K562 (cell line): Measurements from ENCODE around the gene TRAF3. TPM values are rescaled to one million over a fixed set of nuclear protein-coding genes. Genes with fewer than 3 reads are reported as not detected.

Source experiments
- ATAC-seq: fragments of 200-7000 bp; cut with Tn5 transposase; 3 replicates; pipeline ENCODE4 v1.9.1; 2020; ENCODE audit warnings: moderate library complexity
- BruUV-seq: library from RNA; stranded (reverse); fragments of 400-500 nt; replicated peaks from 2 replicates; lab custom pipeline; 2021; lab: Mats Ljungman, UMichigan
- CTCF ChIA-PET: fragments of 300-600 bp; formaldehyde crosslinking; extraction: SDS; loops from one replicate; lab custom pipeline; 2021; ENCODE audit warnings: low intra/inter-chr PET ratio; lab: Yijun Ruan, JAX
- POLR2A ChIA-PET: fragments of 300-600, 350-650 bp; sonication (Branson Sonifier 250); formaldehyde crosslinking; extraction: SDS; loops from one replicate; lab custom pipeline; 2021; ENCODE audit warnings: antibody characterized with exemption, inconsistent platforms; lab: Yijun Ruan, JAX
- DNase-seq, 4 experiments: peaks; one replicate each; pipeline versions ENCODE4 v3.0.0 to v3.0.0-alpha.2; 2011 to 2018; ENCODE audit warnings: low spot score in 3 of 4, mixed read lengths in 3 of 4; ENCODE audit errors: extremely low read depth in 1 of 4
- FAIRE-seq: peaks from 2 replicates; lab custom pipeline; 2011; peaks lifted over from hg19 to GRCh38; lab: Jason Lieb, UNC
- H2AFZ ChIP-seq: 2 replicates; pipeline ENCODE4 v1.6.0; 2011; ENCODE audit warnings: low read depth, low read length, control low read depth, inconsistent platforms
- H3K27ac ChIP-seq: fragments of 200-600 bp; 3 replicates; pipeline ENCODE4 v1.8.0; 2011; ENCODE audit warnings: low read depth, mild to moderate bottlenecking, control low read depth, inconsistent platforms, low read length, moderate library complexity, mixed read lengths; ENCODE audit errors: extremely low read depth
- H3K27me3 ChIP-seq, 2 experiments: fragments of 300-600 bp in 1 of 2; 2 replicates in 1 of 2; 3 replicates in 1 of 2; pipeline versions ENCODE4 v1.6.0 to v1.8.0; 2011; ENCODE audit warnings: inconsistent platforms in 2 of 2, low read length in 2 of 2, mild to moderate bottlenecking in 1 of 2, mixed read lengths in 1 of 2, moderate library complexity in 1 of 2; ENCODE audit not compliant: control insufficient read depth in 2 of 2, insufficient read depth in 2 of 2
- H3K36me3 ChIP-seq: fragments of 300-600 bp; 3 replicates; pipeline ENCODE4 v1.8.0; 2011; ENCODE audit warnings: mild to moderate bottlenecking, low read length, inconsistent platforms; ENCODE audit not compliant: control insufficient read depth, insufficient read depth
- H3K4me1 ChIP-seq, 2 experiments: fragments of 200-600 bp in 1 of 2; replicated peaks in 1 of 2; 2 replicates in 1 of 2; 3 replicates in 1 of 2; pipeline versions ENCODE4 v1.5.1 to v1.8.0; 2011; ENCODE audit warnings: inconsistent platforms in 2 of 2, low read length in 2 of 2, mild to moderate bottlenecking in 1 of 2, mixed read lengths in 1 of 2, moderate library complexity in 1 of 2; ENCODE audit not compliant: control insufficient read depth in 2 of 2, insufficient read depth in 2 of 2
- H3K4me2 ChIP-seq: 2 replicates; pipeline ENCODE4 v1.6.1; 2011; ENCODE audit warnings: low read length, control low read depth, inconsistent platforms, mixed read lengths; ENCODE audit not compliant: insufficient read depth
- H3K4me3 ChIP-seq: fragments of 200-600 bp; sonication (generic), shearing (Covaris generic); 2 replicates; pipeline ENCODE4 v1.5.1; 2016; ENCODE audit warnings: control low read depth, inconsistent platforms
- H3K79me2 ChIP-seq: fragments of 200-600 bp; 3 replicates; pipeline ENCODE4 v1.8.0; 2011; ENCODE audit warnings: low read length, inconsistent platforms; ENCODE audit not compliant: control insufficient read depth, insufficient read depth
- H3K9ac ChIP-seq, 2 experiments: 2 replicates each; pipeline versions ENCODE4 v1.6.0 to v1.6.1; 2011; ENCODE audit warnings: low read depth in 2 of 2, low read length in 2 of 2, control low read depth in 1 of 2, inconsistent platforms in 1 of 2, mild to moderate bottlenecking in 1 of 2, mixed read lengths in 1 of 2; ENCODE audit not compliant: insufficient read depth in 1 of 2
- H3K9me1 ChIP-seq: one replicate; pipeline ENCODE4 v1.6.0; 2011; ENCODE audit warnings: inconsistent platforms, mild to moderate bottlenecking, low read length, moderate library complexity; ENCODE audit not compliant: control insufficient read depth, insufficient read depth
- H3K9me3 ChIP-seq: replicated peaks from 2 replicates; pipeline ENCODE4 v1.5.1; 2011; ENCODE audit warnings: low read depth, low read length, inconsistent platforms; ENCODE audit not compliant: control insufficient read depth, insufficient read depth
- H4K20me1 ChIP-seq: replicated peaks from 2 replicates; pipeline ENCODE4 v1.6.1; 2011; ENCODE audit warnings: low read length, inconsistent platforms, mixed read lengths; ENCODE audit not compliant: control insufficient read depth, insufficient read depth
- CC2D1A ChIP-seq: fragments of 450-650 bp; IDR thresholded peaks from 2 replicates; pipeline ENCODE4 v1.6.1; 2017; ENCODE audit warnings: mild to moderate bottlenecking
- CREB3L1 ChIP-seq: fragments of 450-650 bp; IDR thresholded peaks from 2 replicates; pipeline ENCODE4 v1.6.1; 2014; ENCODE audit warnings: low read depth, mild to moderate bottlenecking, moderate library complexity, borderline replicate concordance
- FOSL1 ChIP-seq: fragments of 200-800 bp; sonication (Bioruptor generic); conservative IDR thresholded peaks from 2 replicates; pipeline ENCODE4 v1.6.1; 2016; ENCODE audit warnings: missing genetic modification characterization, missing compliant biosample characterization
- HDAC8 ChIP-seq: fragments of 450-650 bp; IDR thresholded peaks from 2 replicates; pipeline ENCODE4 v1.6.1; 2016; ENCODE audit warnings: mild to moderate bottlenecking, missing genetic modification characterization, moderate library complexity, missing compliant biosample characterization
- JUN ChIP-seq, 2 experiments: sonication (generic) in 1 of 2; formaldehyde crosslinking in 1 of 2; IDR thresholded peaks; 2 replicates each; pipeline versions ENCODE4 v1.6.1 to v1.8.0; 2012 to 2022; ENCODE audit warnings: borderline replicate concordance in 2 of 2, mild to moderate bottlenecking in 2 of 2, improper control_type of control experiment in 1 of 2, low read depth in 1 of 2, low read length in 1 of 2, missing genetic modification reagents in 1 of 2
- MAFF ChIP-seq: IDR thresholded peaks from 2 replicates; pipeline ENCODE4 v1.6.1; 2012; ENCODE audit warnings: low read length, improper control_type of control experiment
- NBN ChIP-seq: fragments of 450-650 bp; IDR thresholded peaks from 2 replicates; pipeline ENCODE4 v1.6.1; 2016; ENCODE audit warnings: low read depth, mild to moderate bottlenecking
- RFX1 ChIP-seq: fragments of 450-650 bp; IDR thresholded peaks from 2 replicates; pipeline ENCODE4 v1.6.1; 2016; ENCODE audit warnings: mild to moderate bottlenecking, moderate library complexity
- RFX5 ChIP-seq: IDR thresholded peaks from 2 replicates; pipeline ENCODE4 v1.6.1; 2011; ENCODE audit warnings: low read depth, mild to moderate bottlenecking, improper control_type of control experiment, low read length
- SIN3B ChIP-seq: fragments of 450-650 bp; IDR thresholded peaks from 2 replicates; pipeline ENCODE4 v1.6.1; 2017; ENCODE audit warnings: low read depth, mild to moderate bottlenecking, moderate library complexity
- SMAD2 ChIP-seq: fragments of 150-350 bp; IDR thresholded peaks from 2 replicates; pipeline ENCODE4 v1.6.1; 2014; ENCODE audit warnings: low read depth, mild to moderate bottlenecking, low read length
- SREBF2 ChIP-seq: sonication (generic); formaldehyde crosslinking; IDR thresholded peaks from 2 replicates; pipeline ENCODE4 v1.4.0; 2020; ENCODE audit warnings: mild to moderate bottlenecking, missing genetic modification reagents
- STAT5B ChIP-seq: fragments of 250-450 bp; sonication (Bioruptor Pico); IDR thresholded peaks from 2 replicates; pipeline ENCODE4 v1.8.0; 2021; ENCODE audit warnings: mild to moderate bottlenecking, inconsistent platforms
- SUPT5H ChIP-seq: fragments of 450-650 bp; IDR thresholded peaks from 2 replicates; pipeline ENCODE4 v1.6.1; 2016
- TSC22D4 ChIP-seq: fragments of 450-650 bp; IDR thresholded peaks from 2 replicates; pipeline ENCODE4 v1.6.1; 2016; ENCODE audit warnings: missing genetic modification characterization, missing biosample characterization, control low read depth
- WGBS: fragments of 100-300 bp; shearing (Covaris generic); methylation state at CpG from one replicate; pipeline ENCODE4 v1.1.6; 2016; ENCODE audit warnings: low coverage, mixed read lengths; ENCODE audit not compliant: insufficient coverage; ENCODE audit errors: missing lambda C conversion rate; 5-methylcytosine and 5-hydroxymethylcytosine counted together
- in situ Hi-C: fragments of 300-500 bp; cut with MboI; formaldehyde crosslinking; loops from 4 replicates; pipeline ENCODE4 v1.15.0; 2018; ENCODE audit warnings: inconsistent platforms, mixed read lengths
- intact Hi-C: fragments of 100-400 bp; cut with micrococcal nuclease; formaldehyde crosslinking; loops from 2 replicates; pipeline ENCODE4 v1.14.2; 2022
- polyA plus RNA-seq, 8 experiments: library from polyadenylated mRNA; depleted of rRNA in 4 of 8; stranded (reverse) in 5 of 8; unstranded in 3 of 8; fragments of >200 nt; fragmentation: Nextera tagmentation in 2 of 8; fragmentation: Illumina TruSeq in 1 of 8; extraction: Ambion mirVana in 2 of 8; extraction: Trizol in 1 of 8; gene quantifications; 2 replicates each; pipeline versions ENCODE4 v1.2.1 to v1.2.3, GENCODE V29; 2011 to 2014; ENCODE audit warnings: inconsistent platforms in 1 of 8, missing spikeins in 1 of 8
- total RNA-seq, 7 experiments: library from RNA; depleted of rRNA in 6 of 7; stranded (reverse); fragments of >200 nt in 6 of 7; fragmentation: Illumina TruSeq in 2 of 7; extraction: Trizol in 2 of 7; gene quantifications; 2 replicates each; pipeline versions ENCODE4 v1.2.1 to v1.2.3, GENCODE V29; 2011 to 2021; ENCODE audit warnings: low replicate concordance in 1 of 7
- TF ChIP-seq, protein P1 (sequence below): sonication (generic); formaldehyde crosslinking; IDR thresholded peaks from 2 replicates; pipeline ENCODE4 v1.8.1; 2023; ENCODE audit warnings: mild to moderate bottlenecking, missing genetic modification reagents
- TF ChIP-seq, protein P2 (sequence below): fragments of 450-650 bp; formaldehyde crosslinking; IDR thresholded peaks from 2 replicates; pipeline ENCODE4 v1.4.0; 2022; ENCODE audit warnings: missing genetic modification characterization

The TRAF3 gene
- total and polyA plus RNA-seq, 9 of the 15 experiments (the other 6 are each of a cell fraction or from before 2014, with no cell fraction given): 0.52 to 21.3 (median 9.9) TPM

- TF ChIP-seq, protein P1, sequence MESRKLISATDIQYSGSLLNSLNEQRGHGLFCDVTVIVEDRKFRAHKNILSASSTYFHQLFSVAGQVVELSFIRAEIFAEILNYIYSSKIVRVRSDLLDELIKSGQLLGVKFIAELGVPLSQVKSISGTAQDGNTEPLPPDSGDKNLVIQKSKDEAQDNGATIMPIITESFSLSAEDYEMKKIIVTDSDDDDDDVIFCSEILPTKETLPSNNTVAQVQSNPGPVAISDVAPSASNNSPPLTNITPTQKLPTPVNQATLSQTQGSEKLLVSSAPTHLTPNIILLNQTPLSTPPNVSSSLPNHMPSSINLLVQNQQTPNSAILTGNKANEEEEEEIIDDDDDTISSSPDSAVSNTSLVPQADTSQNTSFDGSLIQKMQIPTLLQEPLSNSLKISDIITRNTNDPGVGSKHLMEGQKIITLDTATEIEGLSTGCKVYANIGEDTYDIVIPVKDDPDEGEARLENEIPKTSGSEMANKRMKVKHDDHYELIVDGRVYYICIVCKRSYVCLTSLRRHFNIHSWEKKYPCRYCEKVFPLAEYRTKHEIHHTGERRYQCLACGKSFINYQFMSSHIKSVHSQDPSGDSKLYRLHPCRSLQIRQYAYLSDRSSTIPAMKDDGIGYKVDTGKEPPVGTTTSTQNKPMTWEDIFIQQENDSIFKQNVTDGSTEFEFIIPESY: no peak
- no peak for TF ChIP-seq CREB3L1
- TF ChIP-seq SREBF2 (CRISPR knock-in tag): no peak
- no peak for TF ChIP-seq SUPT5H
- TF ChIP-seq RFX5: no peak
- TF ChIP-seq JUN (IDR thresholded peaks at IDR 0.05; ENCODE audit: borderline replicate concordance, low read depth, low read length): no peak
- TF ChIP-seq JUN (CRISPR knock-in tag; IDR thresholded peaks at IDR 0.05; ENCODE audit: borderline replicate concordance): no peak
- no peak for TF ChIP-seq SIN3B
These were observed 173.8 kb downstream of the TRAF3 start (continued) for GRCh38 chr14:102951034-102951433.

- peaks cover 26% of the 10 kb centered on the region; the same call in 1 of the 3 replicates for H3K36me3 ChIP-seq
- no peak overlapping the region for H2AFZ ChIP-seq
- H3K4me3 ChIP-seq: no peak overlapping the region
- no peak for DNase-seq
- POLR2A ChIA-PET: no interaction called here
- H3K4me1 ChIP-seq: peaks cover 0 to 10% of the 10 kb centered on the region in 2 experiments; a peak in 2 of 5 replicates
- no peaks in the 10 kb centered on the region for H3K79me2 ChIP-seq
- H3K9me1 ChIP-seq: no peaks in the 10 kb centered on the region
- no peaks in the 10 kb centered on the region for H3K9me3 ChIP-seq
- ATAC-seq: no peak
- no peaks in the 10 kb centered on the region for H4K20me1 ChIP-seq
- no peak for FAIRE-seq
- in situ Hi-C loops (no loop called here), intact Hi-C loops (no loop called here)
- no peak overlapping the region for H3K9ac ChIP-seq
- H3K4me2 ChIP-seq: no peak overlapping the region
- no peak overlapping the region for H3K27ac ChIP-seq
- no TSS peak for BruUV-seq
- CTCF ChIA-PET: no interaction called here
- WGBS: 64% methylated on average over 8 of the region's 8 CpGs
- no peaks in the 10 kb centered on the region for H3K27me3 ChIP-seq
- no peak for TF ChIP-seq SMAD2
- TF ChIP-seq FOSL1 (tag): no peak
- TF ChIP-seq HDAC8 (tag): no peak
- TF ChIP-seq, protein P2, sequence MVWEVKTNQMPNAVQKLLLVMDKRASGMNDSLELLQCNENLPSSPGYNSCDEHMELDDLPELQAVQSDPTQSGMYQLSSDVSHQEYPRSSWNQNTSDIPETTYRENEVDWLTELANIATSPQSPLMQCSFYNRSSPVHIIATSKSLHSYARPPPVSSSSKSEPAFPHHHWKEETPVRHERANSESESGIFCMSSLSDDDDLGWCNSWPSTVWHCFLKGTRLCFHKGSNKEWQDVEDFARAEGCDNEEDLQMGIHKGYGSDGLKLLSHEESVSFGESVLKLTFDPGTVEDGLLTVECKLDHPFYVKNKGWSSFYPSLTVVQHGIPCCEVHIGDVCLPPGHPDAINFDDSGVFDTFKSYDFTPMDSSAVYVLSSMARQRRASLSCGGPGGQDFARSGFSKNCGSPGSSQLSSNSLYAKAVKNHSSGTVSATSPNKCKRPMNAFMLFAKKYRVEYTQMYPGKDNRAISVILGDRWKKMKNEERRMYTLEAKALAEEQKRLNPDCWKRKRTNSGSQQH: no peak
- TF ChIP-seq MAFF: no peak
- no peak for TF ChIP-seq NBN
- TF ChIP-seq RFX1: no peak
- TF ChIP-seq STAT5B (CRISPR knock-in tag): no peak
- TF ChIP-seq TSC22D4 (tag): no peak
- TF ChIP-seq CC2D1A: no peak
These were observed 174.6 kb downstream of the TRAF3 start for GRCh38 chr14:102951799-102952198.
